Measurements from ENCODE around the gene RARRES1.
A peak's percentile ranks its signal among the peaks of the same experiment; 100 is the strongest.

The RARRES1 gene

DNA sequence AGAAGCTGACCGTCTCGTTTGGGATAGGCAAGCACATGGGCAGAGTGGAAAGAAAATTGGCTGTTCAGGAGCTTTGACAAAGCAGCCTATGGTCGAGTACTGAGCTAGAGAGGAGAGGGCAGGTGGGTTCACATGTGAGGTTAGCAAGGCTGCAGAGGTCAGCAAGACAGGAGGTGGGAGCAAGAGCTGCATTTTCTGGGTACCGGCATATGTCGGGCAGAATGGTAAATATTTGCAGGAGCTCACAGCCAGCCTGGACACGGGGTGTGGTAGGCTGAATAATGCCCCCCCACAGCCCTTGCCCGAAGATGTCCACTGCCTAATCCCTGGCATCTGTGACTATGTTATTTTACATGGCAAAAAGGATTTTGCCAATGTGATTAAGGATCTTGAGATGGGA lies 8.3 kb downstream of the RARRES1 start:
- H3K4me1 ChIP-seq (ENCODE audit: control insufficient read depth in 1 of 2, insufficient read depth in 1 of 2, low read depth in 1 of 2, low read length in 1 of 2): peaks cover 42 to 46% of the 10 kb centered on the region in 2 experiments

GRCh38 chr3:158722108-158722507 lies 10.1 kb downstream of the RARRES1 start:
- no peak for TF ChIP-seq CTCF (IDR thresholded peaks at IDR 0.05)
- peaks cover 30 to 34% of the 10 kb centered on the region in 2 experiments for H3K4me1 ChIP-seq (ENCODE audit: control insufficient read depth in 1 of 2, insufficient read depth in 1 of 2, low read depth in 1 of 2, low read length in 1 of 2)
- no peaks in the 10 kb centered on the region for H3K27me3 ChIP-seq
- H3K27ac ChIP-seq: peak overlapping the region; percentile 96
- no peaks in the 10 kb centered on the region for H3K36me3 ChIP-seq
- peak overlapping the region in 1 of 2 experiments; percentile 45 for H3K4me3 ChIP-seq (ENCODE audit: low read depth in 1 of 2, low read length in 1 of 2)
- no peaks in the 10 kb centered on the region for H3K9me3 ChIP-seq

More for the DNA sequence above, 8.3 kb downstream of the RARRES1 start:
- H3K4me3 ChIP-seq (ENCODE audit: low read depth in 1 of 2, low read length in 1 of 2): peak overlapping the region in 1 of 2 experiments; percentile 45
- H3K36me3 ChIP-seq: no peaks in the 10 kb centered on the region
- no peaks in the 10 kb centered on the region for H3K9me3 ChIP-seq
- no peaks in the 10 kb centered on the region for H3K27me3 ChIP-seq
- H3K27ac ChIP-seq: peak overlapping the region; percentile 96
- no peak for TF ChIP-seq CTCF (IDR thresholded peaks at IDR 0.05)

GRCh38 chr3:158718490-158719170 lies 13.6 kb downstream of the RARRES1 start:
- Histone ChIP-seq H3K4me1 (ENCODE audit: control insufficient read depth in 1 of 2, insufficient read depth in 1 of 2, low read depth in 1 of 2, low read length in 1 of 2) (peaks cover 20 to 25% of the 10 kb centered on the region in 2 experiments), H3K36me3 (no peaks in the 10 kb centered on the region), H3K27me3 (no peaks in the 10 kb centered on the region), H3K27ac (no peak overlapping the region), H3K9me3 (no peaks in the 10 kb centered on the region), H3K4me3 (ENCODE audit: low read depth in 1 of 2, low read length in 1 of 2) (no peak overlapping the region)
- no peak for TF ChIP-seq CTCF (IDR thresholded peaks at IDR 0.05)

DNA sequence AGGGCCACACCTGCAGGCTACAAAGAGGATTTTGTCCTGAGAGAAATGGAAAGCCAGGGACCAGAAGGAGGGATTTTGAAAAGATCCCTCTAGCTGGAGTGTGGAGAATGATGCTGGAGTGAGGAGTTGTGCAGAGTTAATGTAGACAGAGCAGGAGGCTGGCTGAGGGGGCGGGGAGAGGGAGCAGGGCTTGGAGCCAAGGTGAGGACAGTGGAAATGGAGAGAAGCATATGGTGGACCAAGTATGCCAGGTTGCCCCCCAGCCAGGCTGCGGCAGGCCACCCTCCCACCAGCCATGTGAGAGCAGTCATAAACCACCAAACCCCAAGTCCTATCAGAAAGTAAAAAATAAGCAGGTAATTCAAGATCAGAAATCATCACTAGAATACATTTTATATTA lies 14.7 kb downstream of the RARRES1 start:
- Histone ChIP-seq H3K4me1 (ENCODE audit: control insufficient read depth in 1 of 2, insufficient read depth in 1 of 2, low read depth in 1 of 2, low read length in 1 of 2) (peaks cover 17 to 25% of the 10 kb centered on the region in 2 experiments), H3K4me3 (ENCODE audit: low read depth in 1 of 2, low read length in 1 of 2) (no peak overlapping the region), H3K27me3 (no peaks in the 10 kb centered on the region), H3K9me3 (no peaks in the 10 kb centered on the region), H3K36me3 (no peaks in the 10 kb centered on the region), H3K27ac (no peak overlapping the region)
- no peak for TF ChIP-seq CTCF (IDR thresholded peaks at IDR 0.05)

GRCh38 chr3:158713094-158713499 lies 19.2 kb downstream of the RARRES1 start:
- no peaks in the 10 kb centered on the region for H3K36me3 ChIP-seq
- H3K4me3 ChIP-seq (ENCODE audit: low read depth in 1 of 2, low read length in 1 of 2): no peak overlapping the region
- no peak for TF ChIP-seq CTCF (IDR thresholded peaks at IDR 0.05)
- no peaks in the 10 kb centered on the region for H3K27me3 ChIP-seq
- H3K27ac ChIP-seq: peak overlapping the region; percentile 63
- H3K9me3 ChIP-seq: no peaks in the 10 kb centered on the region
- H3K4me1 ChIP-seq (ENCODE audit: control insufficient read depth in 1 of 2, insufficient read depth in 1 of 2, low read depth in 1 of 2, low read length in 1 of 2): peaks cover 19 to 22% of the 10 kb centered on the region in 2 experiments

Measured in neutrophil (primary cell).